HepG2 (cell line): ENCODE measurements around the gene KBTBD13. TPM values are rescaled to one million over a fixed set of nuclear protein-coding genes. Genes with fewer than 3 reads are reported as not detected.

ENCODE experiments used
- ASH2L ChIP-seq: fragments of 300-600, 200-600 bp; sonication (generic); IDR thresholded peaks from 2 replicates; pipeline ENCODE4 v1.7.0; 2017; ENCODE audit warnings: low read depth, mild to moderate bottlenecking, moderate library complexity, mixed read lengths, low read length; ENCODE audit not compliant: insufficient read length
- CBX5 ChIP-seq: sonication (generic); formaldehyde crosslinking; IDR thresholded peaks from 2 replicates; pipeline ENCODE4 v1.4.0; 2020; ENCODE audit warnings: missing genetic modification reagents, borderline replicate concordance
- DPF2 ChIP-seq: sonication (generic); formaldehyde crosslinking; IDR thresholded peaks from 2 replicates; pipeline ENCODE4 v1.4.0; 2020; ENCODE audit warnings: mild to moderate bottlenecking, low read depth, missing genetic modification reagents, borderline replicate concordance
- KLF12 ChIP-seq: sonication (generic); formaldehyde crosslinking; IDR thresholded peaks from 2 replicates; pipeline ENCODE4 v1.4.0; 2020; ENCODE audit warnings: missing genetic modification reagents, borderline replicate concordance
- NFYB ChIP-seq: sonication (generic); formaldehyde crosslinking; IDR thresholded peaks from 2 replicates; pipeline ENCODE4 v1.4.0; 2020; ENCODE audit warnings: missing genetic modification reagents
- SIX1 ChIP-seq: sonication (generic); formaldehyde crosslinking; IDR thresholded peaks from 2 replicates; pipeline ENCODE4 v1.4.0; 2020; ENCODE audit warnings: missing genetic modification reagents, borderline replicate concordance
- ZBTB21 ChIP-seq: sonication (generic); formaldehyde crosslinking; IDR thresholded peaks from 2 replicates; pipeline ENCODE4 v1.4.0; 2020; ENCODE audit warnings: missing genetic modification reagents
- ZFP1 ChIP-seq: IDR thresholded peaks from 2 replicates; pipeline ENCODE4 v1.6.1; 2016
- ZMAT3 ChIP-seq: sonication (generic); formaldehyde crosslinking; conservative IDR thresholded peaks from 2 replicates; pipeline ENCODE4 v1.7.0; 2021; ENCODE audit warnings: missing genetic modification reagents
- ZMYM4 ChIP-seq: sonication (generic); formaldehyde crosslinking; IDR thresholded peaks from 2 replicates; pipeline ENCODE4 v1.8.1; 2023; ENCODE audit warnings: mild to moderate bottlenecking, missing genetic modification reagents
- ZNF530 ChIP-seq: sonication (generic); formaldehyde crosslinking; IDR thresholded peaks from 2 replicates; pipeline ENCODE4 v1.5.0; 2020; ENCODE audit warnings: low read depth, mild to moderate bottlenecking, missing genetic modification reagents
- ZNF563 ChIP-seq: sonication (generic); formaldehyde crosslinking; IDR thresholded peaks from 2 replicates; pipeline ENCODE4 v1.8.0; 2022; ENCODE audit warnings: mild to moderate bottlenecking, moderate library complexity, missing genetic modification reagents
- ZNF883 ChIP-seq: sonication (generic); formaldehyde crosslinking; IDR thresholded peaks from 2 replicates; pipeline ENCODE4 v1.5.1; 2020; ENCODE audit warnings: mild to moderate bottlenecking, missing genetic modification reagents; ENCODE audit errors: not compliant biosample characterization
- polyA plus RNA-seq, 8 experiments: library from polyadenylated mRNA; depleted of rRNA in 3 of 8; stranded (reverse) in 7 of 8; unstranded in 1 of 8; fragments of >200 nt; fragmentation: Illumina TruSeq in 4 of 8; extraction: Trizol in 4 of 8; gene quantifications; 2 replicates each; pipeline versions ENCODE4 v1.2.1 to v1.2.3, GENCODE V29; 2011 to 2016; ENCODE audit warnings: low read depth in 4 of 8, missing spikeins in 1 of 8, mixed read lengths in 1 of 8; ENCODE audit not compliant: insufficient read depth in 1 of 8
- total RNA-seq, 5 experiments: library from RNA; depleted of rRNA; stranded (reverse); fragments of >200 nt; fragmentation: Illumina TruSeq; extraction: Trizol; gene quantifications; 2 replicates each; pipeline ENCODE4 v1.2.3, GENCODE V29; 2016; ENCODE audit warnings: low read depth in 1 of 5
- TF ChIP-seq, protein P1 (sequence below): sonication (generic); formaldehyde crosslinking; IDR thresholded peaks from 2 replicates; pipeline ENCODE4 v1.5.0; 2020; ENCODE audit warnings: mild to moderate bottlenecking, missing genetic modification reagents
- TF ChIP-seq, protein P2 (sequence below): sonication (generic); formaldehyde crosslinking; IDR thresholded peaks from 2 replicates; pipeline ENCODE4 v1.4.0; 2020; ENCODE audit warnings: missing genetic modification reagents
- TF ChIP-seq, protein P3 (sequence below): IDR thresholded peaks from 2 replicates; pipeline ENCODE4 v1.6.1; 2016; ENCODE audit warnings: missing compliant biosample characterization, missing genetic modification reagents, borderline replicate concordance
- TF ChIP-seq, protein P4 (sequence below): sonication (generic); formaldehyde crosslinking; IDR thresholded peaks from 2 replicates; pipeline ENCODE4 v1.8.0; 2022; ENCODE audit warnings: mild to moderate bottlenecking, missing genetic modification reagents, moderate library complexity
- TF ChIP-seq, protein P5 (sequence below): sonication (generic); formaldehyde crosslinking; IDR thresholded peaks from 2 replicates; pipeline ENCODE4 v1.5.0; 2020; ENCODE audit warnings: missing genetic modification reagents
- TF ChIP-seq, protein P6 (sequence below): sonication (generic); formaldehyde crosslinking; IDR thresholded peaks from 2 replicates; pipeline ENCODE4 v1.8.0; 2023; ENCODE audit warnings: mild to moderate bottlenecking, missing genetic modification reagents

Gene KBTBD13
- total and polyA plus RNA-seq, 2 of the 13 experiments (the other 11 are each of a cell fraction or from before 2014, with no cell fraction given), result not detected

DNA sequence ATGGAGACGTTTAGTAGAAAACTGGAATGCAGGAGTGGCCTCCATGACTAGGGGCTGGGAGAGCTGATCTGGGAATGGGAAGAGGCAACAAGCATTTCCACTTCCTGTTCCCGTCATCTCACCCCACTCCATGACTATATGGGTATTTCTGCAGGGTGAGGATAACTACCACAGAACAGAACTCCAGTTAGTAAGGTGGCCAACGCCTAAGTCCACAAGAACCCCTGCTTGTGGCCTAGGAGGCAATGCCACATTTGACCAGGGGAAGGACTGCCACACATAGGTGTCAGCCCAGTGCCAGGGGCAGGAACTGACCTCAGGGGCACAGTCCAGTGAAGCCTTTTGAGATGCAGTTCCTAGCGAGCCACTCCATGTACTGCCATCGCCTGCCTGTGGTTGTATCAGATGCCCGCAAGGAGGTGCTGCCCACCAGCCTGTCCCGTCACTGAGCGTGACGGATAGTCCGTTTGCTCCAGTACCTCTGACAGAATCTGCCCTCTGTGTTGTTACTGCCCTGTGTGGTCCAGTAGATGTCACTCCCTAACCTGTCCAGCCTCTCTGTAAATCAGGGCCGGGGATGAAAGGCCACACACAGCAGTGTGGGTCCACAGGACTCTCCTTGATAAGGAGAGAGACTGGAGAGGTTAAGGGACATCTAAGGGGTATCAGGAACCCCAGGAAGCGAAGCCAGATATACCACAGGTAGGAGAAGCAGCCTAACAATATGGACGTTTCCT lies 43.6 kb upstream of the KBTBD13 start (continued):
- TF ChIP-seq ZNF530 (CRISPR knock-in tag) (no peak), ZBTB21 (CRISPR knock-in tag) (no peak; the same call in 1 of the 2 replicates), DPF2 (CRISPR knock-in tag) (no peak), CBX5 (peak; percentile 83; the same call in 1 of the 2 replicates), KLF12 (0 out of 2 replicates have a peak, but pooled peaks have one; percentile 21), ZMAT3 (CRISPR knock-in tag) (0 out of 2 replicates have a peak, but pooled peaks have one; percentile 82), ZMYM4 (CRISPR knock-in tag) (0 out of 2 replicates have a peak, but pooled peaks have one; percentile 63), SIX1 (CRISPR knock-in tag) (0 out of 2 replicates have a peak, but pooled peaks have one; percentile 13), NFYB (CRISPR knock-in tag) (0 out of 2 replicates have a peak, but pooled peaks have one; percentile 11), ZFP1 (CRISPR knock-in tag) (peak; percentile 25; the same call in 1 of the 2 replicates), ASH2L (no peak), ZNF563 (CRISPR knock-in tag) (no peak), ZNF883 (no peak)
- TF ChIP-seq, protein P1, sequence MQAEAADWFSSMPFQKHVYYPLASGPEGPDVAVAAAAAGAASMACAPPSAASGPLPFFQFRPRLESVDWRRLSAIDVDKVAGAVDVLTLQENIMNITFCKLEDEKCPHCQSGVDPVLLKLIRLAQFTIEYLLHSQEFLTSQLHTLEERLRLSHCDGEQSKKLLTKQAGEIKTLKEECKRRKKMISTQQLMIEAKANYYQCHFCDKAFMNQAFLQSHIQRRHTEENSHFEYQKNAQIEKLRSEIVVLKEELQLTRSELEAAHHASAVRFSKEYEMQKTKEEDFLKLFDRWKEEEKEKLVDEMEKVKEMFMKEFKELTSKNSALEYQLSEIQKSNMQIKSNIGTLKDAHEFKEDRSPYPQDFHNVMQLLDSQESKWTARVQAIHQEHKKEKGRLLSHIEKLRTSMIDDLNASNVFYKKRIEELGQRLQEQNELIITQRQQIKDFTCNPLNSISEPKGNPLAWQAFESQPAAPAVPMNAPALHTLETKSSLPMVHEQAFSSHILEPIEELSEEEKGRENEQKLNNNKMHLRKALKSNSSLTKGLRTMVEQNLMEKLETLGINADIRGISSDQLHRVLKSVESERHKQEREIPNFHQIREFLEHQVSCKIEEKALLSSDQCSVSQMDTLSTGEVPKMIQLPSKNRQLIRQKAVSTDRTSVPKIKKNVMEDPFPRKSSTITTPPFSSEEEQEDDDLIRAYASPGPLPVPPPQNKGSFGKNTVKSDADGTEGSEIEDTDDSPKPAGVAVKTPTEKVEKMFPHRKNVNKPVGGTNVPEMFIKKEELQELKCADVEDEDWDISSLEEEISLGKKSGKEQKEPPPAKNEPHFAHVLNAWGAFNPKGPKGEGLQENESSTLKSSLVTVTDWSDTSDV (CRISPR knock-in tag), result no peak
- TF ChIP-seq, protein P2, sequence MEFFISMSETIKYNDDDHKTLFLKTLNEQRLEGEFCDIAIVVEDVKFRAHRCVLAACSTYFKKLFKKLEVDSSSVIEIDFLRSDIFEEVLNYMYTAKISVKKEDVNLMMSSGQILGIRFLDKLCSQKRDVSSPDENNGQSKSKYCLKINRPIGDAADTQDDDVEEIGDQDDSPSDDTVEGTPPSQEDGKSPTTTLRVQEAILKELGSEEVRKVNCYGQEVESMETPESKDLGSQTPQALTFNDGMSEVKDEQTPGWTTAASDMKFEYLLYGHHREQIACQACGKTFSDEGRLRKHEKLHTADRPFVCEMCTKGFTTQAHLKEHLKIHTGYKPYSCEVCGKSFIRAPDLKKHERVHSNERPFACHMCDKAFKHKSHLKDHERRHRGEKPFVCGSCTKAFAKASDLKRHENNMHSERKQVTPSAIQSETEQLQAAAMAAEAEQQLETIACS (CRISPR knock-in tag), result no peak
- TF ChIP-seq, protein P3, sequence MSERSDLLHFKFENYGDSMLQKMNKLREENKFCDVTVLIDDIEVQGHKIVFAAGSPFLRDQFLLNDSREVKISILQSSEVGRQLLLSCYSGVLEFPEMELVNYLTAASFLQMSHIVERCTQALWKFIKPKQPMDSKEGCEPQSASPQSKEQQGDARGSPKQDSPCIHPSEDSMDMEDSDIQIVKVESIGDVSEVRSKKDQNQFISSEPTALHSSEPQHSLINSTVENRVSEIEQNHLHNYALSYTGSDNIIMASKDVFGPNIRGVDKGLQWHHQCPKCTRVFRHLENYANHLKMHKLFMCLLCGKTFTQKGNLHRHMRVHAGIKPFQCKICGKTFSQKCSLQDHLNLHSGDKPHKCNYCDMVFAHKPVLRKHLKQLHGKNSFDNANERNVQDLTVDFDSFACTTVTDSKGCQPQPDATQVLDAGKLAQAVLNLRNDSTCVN (CRISPR knock-in tag), result 0 out of 2 replicates have a peak, but pooled peaks have one; percentile 66
- TF ChIP-seq, protein P4, sequence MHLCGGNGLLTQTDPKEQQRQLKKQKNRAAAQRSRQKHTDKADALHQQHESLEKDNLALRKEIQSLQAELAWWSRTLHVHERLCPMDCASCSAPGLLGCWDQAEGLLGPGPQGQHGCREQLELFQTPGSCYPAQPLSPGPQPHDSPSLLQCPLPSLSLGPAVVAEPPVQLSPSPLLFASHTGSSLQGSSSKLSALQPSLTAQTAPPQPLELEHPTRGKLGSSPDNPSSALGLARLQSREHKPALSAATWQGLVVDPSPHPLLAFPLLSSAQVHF (CRISPR knock-in tag), result no peak
- TF ChIP-seq, protein P5, sequence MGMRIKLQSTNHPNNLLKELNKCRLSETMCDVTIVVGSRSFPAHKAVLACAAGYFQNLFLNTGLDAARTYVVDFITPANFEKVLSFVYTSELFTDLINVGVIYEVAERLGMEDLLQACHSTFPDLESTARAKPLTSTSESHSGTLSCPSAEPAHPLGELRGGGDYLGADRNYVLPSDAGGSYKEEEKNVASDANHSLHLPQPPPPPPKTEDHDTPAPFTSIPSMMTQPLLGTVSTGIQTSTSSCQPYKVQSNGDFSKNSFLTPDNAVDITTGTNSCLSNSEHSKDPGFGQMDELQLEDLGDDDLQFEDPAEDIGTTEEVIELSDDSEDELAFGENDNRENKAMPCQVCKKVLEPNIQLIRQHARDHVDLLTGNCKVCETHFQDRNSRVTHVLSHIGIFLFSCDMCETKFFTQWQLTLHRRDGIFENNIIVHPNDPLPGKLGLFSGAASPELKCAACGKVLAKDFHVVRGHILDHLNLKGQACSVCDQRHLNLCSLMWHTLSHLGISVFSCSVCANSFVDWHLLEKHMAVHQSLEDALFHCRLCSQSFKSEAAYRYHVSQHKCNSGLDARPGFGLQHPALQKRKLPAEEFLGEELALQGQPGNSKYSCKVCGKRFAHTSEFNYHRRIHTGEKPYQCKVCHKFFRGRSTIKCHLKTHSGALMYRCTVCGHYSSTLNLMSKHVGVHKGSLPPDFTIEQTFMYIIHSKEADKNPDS (CRISPR knock-in tag), result 0 out of 2 replicates have a peak, but pooled peaks have one; percentile 39
- TF ChIP-seq, protein P6, sequence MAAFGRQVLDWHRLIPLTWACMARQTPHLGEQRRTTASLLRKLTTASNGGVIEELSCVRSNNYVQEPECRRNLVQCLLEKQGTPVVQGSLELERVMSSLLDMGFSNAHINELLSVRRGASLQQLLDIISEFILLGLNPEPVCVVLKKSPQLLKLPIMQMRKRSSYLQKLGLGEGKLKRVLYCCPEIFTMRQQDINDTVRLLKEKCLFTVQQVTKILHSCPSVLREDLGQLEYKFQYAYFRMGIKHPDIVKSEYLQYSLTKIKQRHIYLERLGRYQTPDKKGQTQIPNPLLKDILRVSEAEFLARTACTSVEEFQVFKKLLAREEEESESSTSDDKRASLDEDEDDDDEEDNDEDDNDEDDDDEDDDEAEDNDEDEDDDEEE (CRISPR knock-in tag), result no peak; the same call in 1 of the 2 replicates
